GM23248 (cell line): ENCODE measurements around the gene MMP7.

Experiments
- EZH2 ChIP-seq: fragments of 200-600 bp; sonication (generic); IDR thresholded peaks from 2 replicates; pipeline ENCODE4 v1.6.1; 2018; ENCODE audit warnings: antibody characterized with exemption, mild to moderate bottlenecking; ENCODE audit not compliant: insufficient read depth, poor library complexity, severe bottlenecking
- EZH2phosphoT487 ChIP-seq: fragments of 200-600 bp; sonication (generic); IDR thresholded peaks from 2 replicates; pipeline ENCODE4 v1.6.1; 2018; ENCODE audit warnings: antibody characterized with exemption, moderate library complexity, mild to moderate bottlenecking, low read depth; ENCODE audit not compliant: insufficient read depth

- TF ChIP-seq EZH2phosphoT487 (no peak), EZH2 (no peak)
Observed at GRCh38 chr11:102538932-102539331, 8.4 kb upstream of the MMP7 start.
